ENCODE results near the gene PDE9A. TPM values are rescaled to one million over a fixed set of nuclear protein-coding genes. Genes with fewer than 3 reads are reported as not detected.

Gene PDE9A
- total and polyA plus RNA-seq, 2 experiments from 2014 or later, result 26.5 to 31.1 TPM

DNA sequence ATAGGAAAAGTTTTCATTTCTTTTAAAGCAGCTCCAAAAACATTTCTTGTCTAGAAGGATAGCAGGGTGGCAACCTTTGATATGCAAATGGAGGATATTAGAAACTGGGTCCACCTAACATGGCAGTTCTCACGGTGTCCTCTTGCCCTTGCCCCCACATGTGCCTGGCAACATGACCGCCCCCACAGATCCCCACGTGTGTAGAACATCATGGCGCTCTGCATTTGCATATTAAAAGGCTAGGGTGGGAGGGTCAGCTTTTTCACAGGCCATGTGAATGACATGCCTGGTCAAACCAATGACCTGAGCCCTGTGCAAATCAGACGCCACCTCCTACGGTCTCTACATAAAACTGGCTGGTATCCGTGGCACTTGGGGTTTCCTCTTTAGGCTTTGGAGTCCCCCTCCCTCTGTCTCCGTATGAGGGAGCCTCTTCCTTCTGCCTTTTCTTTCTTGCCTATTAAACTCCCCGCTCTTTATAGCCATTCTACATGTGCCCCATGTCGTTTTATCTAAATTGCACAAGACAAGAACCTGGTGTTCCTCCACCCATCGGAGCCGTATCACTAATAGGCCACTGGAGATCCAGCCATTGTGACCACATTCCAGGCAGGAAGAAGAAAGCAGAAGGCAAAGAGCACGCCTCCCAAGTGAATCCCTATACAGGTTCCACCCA lies 154.7 kb downstream of the PDE9A start:
- Histone ChIP-seq H3K27ac (ENCODE audit: low read depth) (peak overlapping the region; percentile 47; the same call in 1 of the 2 replicates), H3K4me2 (peak overlapping the region; percentile 42), H3K36me3 (ENCODE audit: insufficient read depth) (no peaks in the 10 kb centered on the region), H4K20me1 (replicated peaks; ENCODE audit: insufficient read depth) (no peaks in the 10 kb centered on the region), H3F3A (replicated peaks; ENCODE audit: low read depth) (peaks cover 22% of the 10 kb centered on the region; the same call in 1 of the 2 replicates), H2AFZ (no peak overlapping the region), H3K79me2 (replicated peaks; ENCODE audit: insufficient read depth) (no peaks in the 10 kb centered on the region), H3K4me1 (ENCODE audit: insufficient read depth) (peaks cover 50% of the 10 kb centered on the region), H3K27me3 (ENCODE audit: insufficient read depth) (no peaks in the 10 kb centered on the region), H3K4me3 (no peak overlapping the region), H3K9me2 (ENCODE audit: insufficient read depth) (no peaks in the 10 kb centered on the region)
- Mint-ChIP-seq H3K27me3 (ENCODE audit: insufficient read depth, low read depth, poor library complexity) (peaks cover 12% of the 10 kb centered on the region), H3K4me1 (peaks cover 73% of the 10 kb centered on the region), H3K4me3 (no peak overlapping the region), H3K9me3 (peaks cover 13% of the 10 kb centered on the region), H3K36me3 (ENCODE audit: low read depth) (peaks cover 8% of the 10 kb centered on the region; the same call in 2 of the 3 replicates), H3K27ac (no peak overlapping the region)
- no peak for DNase-seq (ENCODE audit: low spot score)
- no peak; the same call in 2 of the 3 replicates for ATAC-seq
- TF ChIP-seq EZH2phosphoT487 (IDR thresholded peaks at IDR 0.05; ENCODE audit: unreplicated experiment), result no peak
- TF ChIP-seq, protein P1, sequence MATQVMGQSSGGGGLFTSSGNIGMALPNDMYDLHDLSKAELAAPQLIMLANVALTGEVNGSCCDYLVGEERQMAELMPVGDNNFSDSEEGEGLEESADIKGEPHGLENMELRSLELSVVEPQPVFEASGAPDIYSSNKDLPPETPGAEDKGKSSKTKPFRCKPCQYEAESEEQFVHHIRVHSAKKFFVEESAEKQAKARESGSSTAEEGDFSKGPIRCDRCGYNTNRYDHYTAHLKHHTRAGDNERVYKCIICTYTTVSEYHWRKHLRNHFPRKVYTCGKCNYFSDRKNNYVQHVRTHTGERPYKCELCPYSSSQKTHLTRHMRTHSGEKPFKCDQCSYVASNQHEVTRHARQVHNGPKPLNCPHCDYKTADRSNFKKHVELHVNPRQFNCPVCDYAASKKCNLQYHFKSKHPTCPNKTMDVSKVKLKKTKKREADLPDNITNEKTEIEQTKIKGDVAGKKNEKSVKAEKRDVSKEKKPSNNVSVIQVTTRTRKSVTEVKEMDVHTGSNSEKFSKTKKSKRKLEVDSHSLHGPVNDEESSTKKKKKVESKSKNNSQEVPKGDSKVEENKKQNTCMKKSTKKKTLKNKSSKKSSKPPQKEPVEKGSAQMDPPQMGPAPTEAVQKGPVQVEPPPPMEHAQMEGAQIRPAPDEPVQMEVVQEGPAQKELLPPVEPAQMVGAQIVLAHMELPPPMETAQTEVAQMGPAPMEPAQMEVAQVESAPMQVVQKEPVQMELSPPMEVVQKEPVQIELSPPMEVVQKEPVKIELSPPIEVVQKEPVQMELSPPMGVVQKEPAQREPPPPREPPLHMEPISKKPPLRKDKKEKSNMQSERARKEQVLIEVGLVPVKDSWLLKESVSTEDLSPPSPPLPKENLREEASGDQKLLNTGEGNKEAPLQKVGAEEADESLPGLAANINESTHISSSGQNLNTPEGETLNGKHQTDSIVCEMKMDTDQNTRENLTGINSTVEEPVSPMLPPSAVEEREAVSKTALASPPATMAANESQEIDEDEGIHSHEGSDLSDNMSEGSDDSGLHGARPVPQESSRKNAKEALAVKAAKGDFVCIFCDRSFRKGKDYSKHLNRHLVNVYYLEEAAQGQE (IDR thresholded peaks at IDR 0.05; ENCODE audit: unreplicated experiment), result no peak
- no peak for TF ChIP-seq JUNB (IDR thresholded peaks at IDR 0.05; ENCODE audit: unreplicated experiment)
- TF ChIP-seq STAT1 (IDR thresholded peaks at IDR 0.05; ENCODE audit: unreplicated experiment), result no peak
- TF ChIP-seq POLR2AphosphoS5 (IDR thresholded peaks at IDR 0.05; ENCODE audit: low read depth), result no peak
- TF ChIP-seq ZNF114 (CRISPR knock-in tag; IDR thresholded peaks at IDR 0.05), result no peak

DNA sequence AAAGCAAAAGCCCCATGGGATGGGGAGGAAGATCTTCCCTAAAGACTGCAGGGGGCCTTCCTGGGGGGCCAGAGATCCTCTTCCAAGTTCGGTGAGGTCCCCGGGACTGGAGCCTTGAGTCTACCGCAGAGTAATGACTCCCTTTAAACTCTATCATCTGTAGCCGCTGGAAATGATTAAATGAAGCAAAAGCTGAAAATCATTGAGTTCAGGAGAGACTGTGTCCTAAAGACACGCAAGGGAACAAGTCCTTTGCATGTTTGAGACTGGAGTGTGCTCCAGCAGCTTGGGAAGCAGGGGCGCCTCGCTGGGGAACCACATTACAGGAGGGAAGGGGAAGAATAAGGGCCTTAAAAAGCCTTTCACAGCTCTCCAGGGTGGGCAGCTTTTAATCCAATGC lies 155.8 kb downstream of the PDE9A start:
- ATAC-seq, result no peak
- H3K27me3 ChIP-seq (ENCODE audit: insufficient read depth), result no peaks in the 10 kb centered on the region
- Mint-ChIP-seq H3K4me3 (no peak overlapping the region; the same call in 2 of the 3 replicates), H3K27ac (no peak overlapping the region), H3K9me3 (peaks cover 24% of the 10 kb centered on the region), H3K27me3 (ENCODE audit: insufficient read depth, low read depth, poor library complexity) (peaks cover 12% of the 10 kb centered on the region), H3K36me3 (ENCODE audit: low read depth) (peaks cover 14% of the 10 kb centered on the region), H3K4me1 (peaks cover 74% of the 10 kb centered on the region)
- H4K20me1 ChIP-seq (replicated peaks; ENCODE audit: insufficient read depth), result no peaks in the 10 kb centered on the region
- no peak overlapping the region; the same call in 1 of the 2 replicates for H3K27ac ChIP-seq (ENCODE audit: low read depth)
- H3K36me3 ChIP-seq (ENCODE audit: insufficient read depth), result peaks cover 3% of the 10 kb centered on the region
- peaks cover 22% of the 10 kb centered on the region; the same call in 1 of the 2 replicates for H3F3A ChIP-seq (replicated peaks; ENCODE audit: low read depth)
- peaks cover 50% of the 10 kb centered on the region for H3K4me1 ChIP-seq (ENCODE audit: insufficient read depth)
- no peak overlapping the region for H2AFZ ChIP-seq
- no peak for DNase-seq (ENCODE audit: low spot score)
- no peaks in the 10 kb centered on the region for H3K9me2 ChIP-seq (ENCODE audit: insufficient read depth)
- H3K4me3 ChIP-seq, result no peak overlapping the region
- H3K4me2 ChIP-seq, result no peak overlapping the region
- H3K79me2 ChIP-seq (replicated peaks; ENCODE audit: insufficient read depth), result no peaks in the 10 kb centered on the region
- TF ChIP-seq, protein P2, sequence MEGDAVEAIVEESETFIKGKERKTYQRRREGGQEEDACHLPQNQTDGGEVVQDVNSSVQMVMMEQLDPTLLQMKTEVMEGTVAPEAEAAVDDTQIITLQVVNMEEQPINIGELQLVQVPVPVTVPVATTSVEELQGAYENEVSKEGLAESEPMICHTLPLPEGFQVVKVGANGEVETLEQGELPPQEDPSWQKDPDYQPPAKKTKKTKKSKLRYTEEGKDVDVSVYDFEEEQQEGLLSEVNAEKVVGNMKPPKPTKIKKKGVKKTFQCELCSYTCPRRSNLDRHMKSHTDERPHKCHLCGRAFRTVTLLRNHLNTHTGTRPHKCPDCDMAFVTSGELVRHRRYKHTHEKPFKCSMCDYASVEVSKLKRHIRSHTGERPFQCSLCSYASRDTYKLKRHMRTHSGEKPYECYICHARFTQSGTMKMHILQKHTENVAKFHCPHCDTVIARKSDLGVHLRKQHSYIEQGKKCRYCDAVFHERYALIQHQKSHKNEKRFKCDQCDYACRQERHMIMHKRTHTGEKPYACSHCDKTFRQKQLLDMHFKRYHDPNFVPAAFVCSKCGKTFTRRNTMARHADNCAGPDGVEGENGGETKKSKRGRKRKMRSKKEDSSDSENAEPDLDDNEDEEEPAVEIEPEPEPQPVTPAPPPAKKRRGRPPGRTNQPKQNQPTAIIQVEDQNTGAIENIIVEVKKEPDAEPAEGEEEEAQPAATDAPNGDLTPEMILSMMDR (conservative IDR thresholded peaks at IDR 0.05; ENCODE audit: low read depth in 2 of 2), result no peak
- TF ChIP-seq NANOG (IDR thresholded peaks at IDR 0.05; ENCODE audit: borderline replicate concordance) (no peak), EZH2 (IDR thresholded peaks at IDR 0.05; ENCODE audit: low read depth, unreplicated experiment) (no peak), JUNB (IDR thresholded peaks at IDR 0.05; ENCODE audit: unreplicated experiment) (no peak), STAT1 (IDR thresholded peaks at IDR 0.05; ENCODE audit: unreplicated experiment) (no peak), ZNF114 (CRISPR knock-in tag; IDR thresholded peaks at IDR 0.05) (no peak), POLR2AphosphoS5 (IDR thresholded peaks at IDR 0.05; ENCODE audit: low read depth) (no peak), ZNF331 (CRISPR knock-in tag; IDR thresholded peaks at IDR 0.05; ENCODE audit: low read depth) (no peak), CREB1 (CRISPR knock-in tag; IDR thresholded peaks at IDR 0.05; ENCODE audit: low read depth) (no peak)
- TF ChIP-seq, protein P1 (IDR thresholded peaks at IDR 0.05; ENCODE audit: unreplicated experiment), result no peak
